GM23338 (cell line): ENCODE results near the gene TNC. TPM values are rescaled to one million over a fixed set of nuclear protein-coding genes. Genes with fewer than 3 reads are reported as not detected.

Source experiments
- ATAC-seq: fragments of 200-7000 bp; cut with Tn5 transposase; 3 replicates; pipeline ENCODE4 v1.9.1; 2020
- DNase-seq: peaks from one replicate; pipeline ENCODE4 v3.0.0-alpha.2; 2015; ENCODE audit warnings: low spot score
- H2AFZ ChIP-seq: fragments of 200-600 bp; sonication (generic); 2 replicates; pipeline ENCODE4 v1.8.0; 2016; ENCODE audit warnings: antibody characterized with exemption, mild to moderate bottlenecking, moderate library complexity
- H3F3A ChIP-seq: fragments of 200-600 bp; sonication (generic); replicated peaks from 2 replicates; pipeline ENCODE4 v1.8.0; 2017; ENCODE audit warnings: antibody characterized with exemption, mixed run types, low read depth
- H3K27ac ChIP-seq: fragments of 200-600 bp; sonication (generic); 2 replicates; pipeline ENCODE4 v1.6.1; 2016; ENCODE audit warnings: low read depth
- H3K27me3 ChIP-seq: fragments of 200-600 bp; sonication (generic); 2 replicates; pipeline ENCODE4 v1.8.0; 2016; ENCODE audit warnings: mild to moderate bottlenecking, mixed run types, moderate library complexity; ENCODE audit not compliant: insufficient read depth
- H3K36me3 ChIP-seq: fragments of 200-600 bp; sonication (generic); 2 replicates; pipeline ENCODE4 v1.8.0; 2016; ENCODE audit warnings: mild to moderate bottlenecking; ENCODE audit not compliant: insufficient read depth
- H3K4me1 ChIP-seq: fragments of 200-600 bp; sonication (generic); 2 replicates; pipeline ENCODE4 v1.8.0; 2016; ENCODE audit warnings: mild to moderate bottlenecking, moderate library complexity; ENCODE audit not compliant: insufficient read depth
- H3K4me2 ChIP-seq: fragments of 200-600 bp; sonication (generic); 2 replicates; pipeline ENCODE4 v1.7.1; 2017; ENCODE audit warnings: mixed run types
- H3K4me3 ChIP-seq: fragments of 200-600 bp; sonication (generic); 2 replicates; pipeline ENCODE4 v1.6.1; 2016; ENCODE audit warnings: mixed run types
- H3K79me2 ChIP-seq: fragments of 200-600 bp; sonication (generic); replicated peaks from 2 replicates; pipeline ENCODE4 v1.8.0; 2017; ENCODE audit warnings: mild to moderate bottlenecking; ENCODE audit not compliant: insufficient read depth
- H3K9me2 ChIP-seq: fragments of 200-600 bp; sonication (generic); 2 replicates; pipeline ENCODE4 v1.8.0; 2017; ENCODE audit not compliant: insufficient read depth
- H4K20me1 ChIP-seq: fragments of 200-600 bp; sonication (generic); replicated peaks from 2 replicates; pipeline ENCODE4 v1.8.0; 2017; ENCODE audit warnings: mild to moderate bottlenecking; ENCODE audit not compliant: insufficient read depth
- H3K27ac Mint-ChIP-seq: 2 replicates; pipeline ENCODE4 v1.8.0; 2020; ENCODE audit warnings: inconsistent platforms, mild to moderate bottlenecking, moderate library complexity, mixed read lengths
- H3K27me3 Mint-ChIP-seq: 3 replicates; pipeline ENCODE4 v1.8.0; 2022; ENCODE audit warnings: low read depth, mild to moderate bottlenecking, moderate library complexity, mixed read lengths, inconsistent platforms; ENCODE audit not compliant: insufficient read depth, poor library complexity
- H3K36me3 Mint-ChIP-seq: 3 replicates; pipeline ENCODE4 v1.8.0; 2021; ENCODE audit warnings: low read depth, mild to moderate bottlenecking, inconsistent platforms, moderate library complexity, mixed read lengths
- H3K4me1 Mint-ChIP-seq: 3 replicates; pipeline ENCODE4 v1.8.0; 2020; ENCODE audit warnings: mild to moderate bottlenecking, inconsistent platforms, mixed read lengths
- H3K4me3 Mint-ChIP-seq: 3 replicates; pipeline ENCODE4 v1.8.0; 2021; ENCODE audit warnings: moderate library complexity, mild to moderate bottlenecking, inconsistent platforms, mixed read lengths
- H3K9me3 Mint-ChIP-seq: 3 replicates; pipeline ENCODE4 v1.8.0; 2020; ENCODE audit warnings: moderate library complexity, mild to moderate bottlenecking, inconsistent platforms, mixed read lengths
- CREB1 ChIP-seq: fragments of 250-450 bp; sonication (Bioruptor Pico); IDR thresholded peaks from 2 replicates; pipeline ENCODE4 v1.5.0; 2020; ENCODE audit warnings: low read depth, mild to moderate bottlenecking, moderate library complexity
- CTCF ChIP-seq, 2 experiments: fragments of 200-600 bp in 1 of 2; sonication (generic) in 1 of 2; conservative IDR thresholded peaks; 2 replicates each; pipeline versions ENCODE4 v1.5.1 to v1.6.1; 2016 to 2017; ENCODE audit warnings: antibody characterized with exemption in 2 of 2, low read depth in 2 of 2, mild to moderate bottlenecking in 2 of 2, moderate library complexity in 1 of 2
- ETS1 ChIP-seq: IDR thresholded peaks from 2 replicates; pipeline ENCODE4 v1.6.1; 2016; ENCODE audit warnings: antibody characterized with exemption
- EZH2 ChIP-seq: fragments of 200-600 bp; sonication (generic); IDR thresholded peaks from one replicate; pipeline ENCODE4 v1.8.0; 2017; ENCODE audit warnings: antibody characterized with exemption, mild to moderate bottlenecking, low read depth; ENCODE audit not compliant: unreplicated experiment
- EZH2phosphoT487 ChIP-seq: fragments of 200-600 bp; sonication (generic); IDR thresholded peaks from one replicate; pipeline ENCODE4 v1.8.1; 2018; ENCODE audit warnings: antibody characterized with exemption; ENCODE audit not compliant: unreplicated experiment
- NANOG ChIP-seq: IDR thresholded peaks from 2 replicates; pipeline ENCODE4 v1.6.1; 2016; ENCODE audit warnings: antibody characterized with exemption, borderline replicate concordance
- POLR2AphosphoS5 ChIP-seq: IDR thresholded peaks from 2 replicates; pipeline ENCODE4 v1.6.1; 2016; ENCODE audit warnings: antibody characterized with exemption, low read depth
- STAT1 ChIP-seq: IDR thresholded peaks from one replicate; pipeline ENCODE4 v1.6.1; 2016; ENCODE audit warnings: antibody characterized with exemption; ENCODE audit not compliant: unreplicated experiment
- ZNF114 ChIP-seq: fragments of 250-450 bp; sonication (Bioruptor Pico); IDR thresholded peaks from 2 replicates; pipeline ENCODE4 v1.5.0; 2020; ENCODE audit warnings: mild to moderate bottlenecking, moderate library complexity
- ZNF331 ChIP-seq: fragments of 250-450 bp; sonication (Bioruptor Pico); IDR thresholded peaks from 2 replicates; pipeline ENCODE4 v1.5.0; 2020; ENCODE audit warnings: low read depth, mild to moderate bottlenecking, moderate library complexity
- ZNF462 ChIP-seq: fragments of 250-450 bp; sonication (Bioruptor Pico); IDR thresholded peaks from 2 replicates; pipeline ENCODE4 v1.5.0; 2020; ENCODE audit warnings: mild to moderate bottlenecking, moderate library complexity
- polyA plus RNA-seq: library from polyadenylated mRNA; unstranded; fragments of >200 nt; fragmentation: Nextera tagmentation; extraction: Ambion mirVana; gene quantifications from 2 replicates; pipeline ENCODE4 v1.2.1, GENCODE V29; 2016
- total RNA-seq: library from RNA; depleted of rRNA; stranded (reverse); fragments of >200 nt; shearing (Covaris generic); gene quantifications from 2 replicates; pipeline ENCODE4 v1.2.3, GENCODE V29; 2014

TNC gene
- total and polyA plus RNA-seq, 2 experiments from 2014 or later = 0.89 to 2.7 TPM

GRCh38 chr9:115030006-115030405, 88.0 kb downstream of the TNC start (continued):
- no peak for TF ChIP-seq ZNF114
- TF ChIP-seq ZNF331 (CRISPR knock-in tag) = no peak
- no peak for TF ChIP-seq EZH2phosphoT487
- TF ChIP-seq POLR2AphosphoS5 = no peak
- no peak for TF ChIP-seq NANOG
- no peak for TF ChIP-seq EZH2
- no peak for TF ChIP-seq CTCF (conservative IDR thresholded peaks at IDR 0.05; ENCODE audit: low read depth in 2 of 2)
- no peak for TF ChIP-seq STAT1
- TF ChIP-seq CREB1 (CRISPR knock-in tag) = no peak

GRCh38 chr9:115025721-115026120, 92.2 kb downstream of the TNC start:
- Mint-ChIP-seq H3K4me3 (no peak overlapping the region), H3K27me3 (no peaks in the 10 kb centered on the region), H3K27ac (no peak overlapping the region), H3K4me1 (no peaks in the 10 kb centered on the region), H3K9me3 (no peaks in the 10 kb centered on the region), H3K36me3 (no peaks in the 10 kb centered on the region)
- no peaks in the 10 kb centered on the region for H3K36me3 ChIP-seq
- ATAC-seq (no peak), DNase-seq (no peak)
- no peak overlapping the region for H3K27ac ChIP-seq
- 0 out of 2 replicates have a peak, but pooled peaks cover 6% of the 10 kb centered on the region for H3K9me2 ChIP-seq
- H3K4me2 ChIP-seq = no peak overlapping the region
- no peaks in the 10 kb centered on the region for H3K79me2 ChIP-seq
- no peak overlapping the region for H2AFZ ChIP-seq
- no peaks in the 10 kb centered on the region for H3F3A ChIP-seq
- H3K27me3 ChIP-seq = no peaks in the 10 kb centered on the region
- H4K20me1 ChIP-seq = no peaks in the 10 kb centered on the region
- H3K4me3 ChIP-seq = no peak overlapping the region
- no peaks in the 10 kb centered on the region for H3K4me1 ChIP-seq
- TF ChIP-seq ZNF114 (no peak), EZH2phosphoT487 (no peak), ZNF462 (CRISPR knock-in tag) (no peak), EZH2 (no peak), CTCF (conservative IDR thresholded peaks at IDR 0.05; ENCODE audit: low read depth in 2 of 2) (no peak), ZNF331 (CRISPR knock-in tag) (no peak), STAT1 (no peak), ETS1 (no peak), CREB1 (CRISPR knock-in tag) (no peak)
